IMR-90 (cell line): ENCODE data around the gene PLAAT3. TPM values are rescaled to one million over a fixed set of nuclear protein-coding genes. Genes with fewer than 3 reads are reported as not detected.

Experiments used
- ATAC-seq: fragments of 200-7000 bp; cut with Tn5 transposase; 2 replicates; pipeline ENCODE4 v1.9.1; 2020; ENCODE audit warnings: low read depth, mild to moderate bottlenecking, moderate library complexity
- BruUV-seq: library from RNA; stranded (reverse); fragments of 400-500 nt; replicated peaks from 2 replicates; lab custom pipeline; 2021; lab: Mats Ljungman, UMichigan
- CTCF ChIA-PET: fragments of 300-600 bp; formaldehyde crosslinking; extraction: SDS; loops from one replicate; lab custom pipeline; 2021; ENCODE audit warnings: antibody characterized with exemption; lab: Yijun Ruan, JAX
- POLR2A ChIA-PET: fragments of 300-600 bp; sonication (Branson Sonifier 250); formaldehyde crosslinking; loops from one replicate; lab custom pipeline; 2022; ENCODE audit warnings: antibody characterized with exemption; ENCODE audit not compliant: unreplicated experiment; lab: Charles Lee
- DNase-seq: peaks from one replicate; pipeline ENCODE4 v3.0.0; 2013
- H2AFZ ChIP-seq: replicated peaks from 2 replicates; pipeline ENCODE3; 2013; ENCODE audit warnings: low read length, mild to moderate bottlenecking; ENCODE audit not compliant: poor library complexity
- H2AK5ac ChIP-seq: 2 replicates; pipeline ENCODE4 v1.6.1; 2013; ENCODE audit warnings: low read depth, low read length, inconsistent platforms
- H2AK9ac ChIP-seq: replicated peaks from 2 replicates; pipeline ENCODE3; 2013; ENCODE audit warnings: mild to moderate bottlenecking, low read depth, low read length, moderate library complexity; ENCODE audit not compliant: poor library complexity
- H2BK120ac ChIP-seq: 2 replicates; pipeline ENCODE4 v1.6.1; 2013; ENCODE audit warnings: low read depth, low read length, inconsistent platforms
- H2BK15ac ChIP-seq: 3 replicates; pipeline ENCODE4 v1.6.1; 2013; ENCODE audit warnings: low read depth, low read length, inconsistent platforms
- H2BK20ac ChIP-seq: 2 replicates; pipeline ENCODE4 v1.6.1; 2013; ENCODE audit warnings: low read depth, mild to moderate bottlenecking, inconsistent platforms, low read length, moderate library complexity
- H2BK5ac ChIP-seq: 2 replicates; pipeline ENCODE4 v1.6.1; 2013; ENCODE audit warnings: mild to moderate bottlenecking, low read depth, low read length, inconsistent platforms; ENCODE audit not compliant: poor library complexity, severe bottlenecking
- H3K14ac ChIP-seq: replicated peaks from 2 replicates; pipeline ENCODE4 v1.6.1; 2013; ENCODE audit warnings: low read depth, low read length, inconsistent platforms
- H3K18ac ChIP-seq: 2 replicates; pipeline ENCODE4 v1.6.1; 2013; ENCODE audit warnings: low read depth, low read length, control low read depth
- H3K23ac ChIP-seq: 2 replicates; pipeline ENCODE4 v1.6.1; 2013; ENCODE audit warnings: low read depth, low read length, inconsistent platforms
- H3K27ac ChIP-seq: 2 replicates; pipeline ENCODE4 v1.5.1; 2013; ENCODE audit warnings: mild to moderate bottlenecking, control low read depth, low read length; ENCODE audit not compliant: insufficient read depth
- H3K27me3 ChIP-seq: 2 replicates; pipeline ENCODE4 v1.6.1; 2013; ENCODE audit warnings: low read length; ENCODE audit not compliant: control insufficient read depth, insufficient read depth
- H3K36me3 ChIP-seq: 2 replicates; pipeline ENCODE4 v1.6.1; 2013; ENCODE audit warnings: low read length, mixed read lengths; ENCODE audit not compliant: control insufficient read depth, insufficient read depth
- H3K4ac ChIP-seq: 2 replicates; pipeline ENCODE4 v1.6.1; 2013; ENCODE audit warnings: low read depth, low read length, inconsistent platforms
- H3K4me1 ChIP-seq: 2 replicates; pipeline ENCODE4 v1.6.1; 2013; ENCODE audit warnings: low read length, mixed read lengths; ENCODE audit not compliant: control insufficient read depth, insufficient read depth
- H3K4me2 ChIP-seq: 2 replicates; pipeline ENCODE4 v1.6.1; 2013; ENCODE audit warnings: low read depth, mild to moderate bottlenecking, control low read depth, low read length, moderate library complexity
- H3K4me3 ChIP-seq: 2 replicates; pipeline ENCODE4 v1.5.1; 2013; ENCODE audit warnings: low read depth, mild to moderate bottlenecking, control low read depth, low read length, moderate library complexity; ENCODE audit not compliant: insufficient read depth
- H3K56ac ChIP-seq: 2 replicates; pipeline ENCODE4 v1.6.1; 2013; ENCODE audit warnings: low read length, inconsistent platforms; ENCODE audit not compliant: insufficient read depth; ENCODE audit errors: extremely low read depth
- H3K79me1 ChIP-seq, 2 experiments: 2 replicates each; pipeline ENCODE4 v1.6.1; 2013; ENCODE audit warnings: low read length in 2 of 2, inconsistent platforms in 1 of 2, low read depth in 1 of 2
- H3K9ac ChIP-seq: 2 replicates; pipeline ENCODE4 v1.6.1; 2013; ENCODE audit warnings: low read depth, low read length, control low read depth
- H3K9me1 ChIP-seq: 2 replicates; pipeline ENCODE4 v1.6.1; 2013; ENCODE audit warnings: low read length, inconsistent platforms; ENCODE audit not compliant: insufficient read depth
- H3K9me3 ChIP-seq: 2 replicates; pipeline ENCODE4 v1.6.1; 2013; ENCODE audit warnings: low read length; ENCODE audit not compliant: control insufficient read depth, insufficient read depth
- H4K20me1 ChIP-seq: 2 replicates; pipeline ENCODE4 v1.6.1; 2013; ENCODE audit warnings: low read length, inconsistent platforms; ENCODE audit not compliant: insufficient read depth
- H4K5ac ChIP-seq: 2 replicates; pipeline ENCODE4 v1.6.1; 2013; ENCODE audit warnings: mild to moderate bottlenecking, low read depth, low read length, control low read depth
- H4K8ac ChIP-seq, 2 experiments: 2 replicates each; pipeline ENCODE4 v1.6.1; 2013; ENCODE audit warnings: low read depth in 2 of 2, low read length in 2 of 2, control low read depth in 1 of 2, inconsistent platforms in 1 of 2
- H4K91ac ChIP-seq: 2 replicates; pipeline ENCODE4 v1.6.1; 2013; ENCODE audit warnings: low read depth, low read length, inconsistent platforms; ENCODE audit not compliant: insufficient read depth
- BHLHE40 ChIP-seq: fragments of 150-350 bp; IDR thresholded peaks from 2 replicates; pipeline ENCODE4 v1.6.1; 2016; ENCODE audit warnings: mild to moderate bottlenecking, low read depth, low read length
- CHD1 ChIP-seq: IDR thresholded peaks from 2 replicates; pipeline ENCODE4 v1.6.1; 2012; ENCODE audit warnings: low read depth, low read length, improper control_type of control experiment
- CTCF ChIP-seq: conservative IDR thresholded peaks from 2 replicates; pipeline ENCODE4 v1.5.1; 2012; ENCODE audit warnings: mild to moderate bottlenecking, low read depth, low read length, improper control_type of control experiment
- ELK1 ChIP-seq: fragments of 150-350 bp; IDR thresholded peaks from 2 replicates; pipeline ENCODE4 v1.6.1; 2016; ENCODE audit warnings: low read depth, mild to moderate bottlenecking, low read length, moderate library complexity, borderline replicate concordance
- FOS ChIP-seq: fragments of 150-350 bp; IDR thresholded peaks from 2 replicates; pipeline ENCODE4 v1.6.1; 2016; ENCODE audit warnings: low read depth, low read length
- MAFK ChIP-seq: IDR thresholded peaks from 2 replicates; pipeline ENCODE4 v1.6.1; 2012; ENCODE audit warnings: low read depth, low read length, improper control_type of control experiment
- MXI1 ChIP-seq: IDR thresholded peaks from 2 replicates; pipeline ENCODE4 v1.6.1; 2012; ENCODE audit warnings: low read depth, mild to moderate bottlenecking, low read length, moderate library complexity, borderline replicate concordance
- NFE2L2 ChIP-seq: fragments of 150-350 bp; IDR thresholded peaks from 2 replicates; pipeline ENCODE4 v1.6.1; 2016; ENCODE audit warnings: low read depth, mild to moderate bottlenecking, low read length
- POLR2A ChIP-seq: IDR thresholded peaks from 2 replicates; pipeline ENCODE4 v1.6.1; 2012; ENCODE audit warnings: mild to moderate bottlenecking, low read depth, low read length
- RAD21 ChIP-seq: IDR thresholded peaks from 2 replicates; pipeline ENCODE4 v1.6.1; 2012; ENCODE audit warnings: low read length, improper control_type of control experiment
- RCOR1 ChIP-seq: IDR thresholded peaks from 2 replicates; pipeline ENCODE4 v1.6.1; 2012; ENCODE audit warnings: mild to moderate bottlenecking, low read length, improper control_type of control experiment; ENCODE audit not compliant: insufficient replicate concordance
- RFX5 ChIP-seq: IDR thresholded peaks from 2 replicates; pipeline ENCODE4 v1.8.0; 2012; ENCODE audit warnings: low read depth, mild to moderate bottlenecking, low read length, moderate library complexity
- WGBS, 2 experiments: methylation state at CpG; one replicate each; pipeline versions ENCODE4 v1.1.5 to v1.1.7; 2013; ENCODE audit warnings: missing lambda C conversion rate in 2 of 2; ENCODE audit not compliant: insufficient read length in 1 of 2; ENCODE audit errors: extremely low coverage in 2 of 2; 5-methylcytosine and 5-hydroxymethylcytosine counted together
- dilution Hi-C: fragments of 300-500 bp; cut with HindIII; formaldehyde crosslinking; loops from one replicate; pipeline ENCODE4 v1.14.3; 2018; ENCODE audit warnings: low sequenced_read_pairs; ENCODE audit not compliant: unreplicated experiment
- in situ Hi-C: fragments of 300-500 bp; cut with MboI; formaldehyde crosslinking; loops from 3 replicates; pipeline ENCODE4 v1.14.3; 2019; ENCODE audit warnings: low sequenced_read_pairs, inconsistent platforms, mixed read lengths
- intact Hi-C: fragments of 100-400 bp; cut with micrococcal nuclease; formaldehyde crosslinking; loops from 2 replicates; pipeline ENCODE4 v1.10.0; 2022
- polyA plus RNA-seq, 3 experiments: library from polyadenylated mRNA; depleted of rRNA; stranded (reverse); fragments of >200 nt; gene quantifications; 2 replicates each; pipeline ENCODE4 v1.2.3, GENCODE V29; 2012; ENCODE audit warnings: low replicate concordance in 1 of 3
- total RNA-seq: library from RNA; depleted of rRNA; stranded (reverse); fragments of >200 nt; gene quantifications from 2 replicates; pipeline ENCODE4 v1.2.3, GENCODE V29; 2012

PLAAT3 gene
- total and polyA plus RNA-seq, 2 of the 4 experiments (the other 2 are of a cell fraction), result 3.2 to 3.9 TPM

- H4K91ac ChIP-seq, result no peak overlapping the region
- no peak overlapping the region for H2AFZ ChIP-seq
- H3K56ac ChIP-seq, result no peak overlapping the region
- H3K14ac ChIP-seq, result no peak overlapping the region
- H3K36me3 ChIP-seq, result no peaks in the 10 kb centered on the region
- no peak overlapping the region for H4K8ac ChIP-seq
- no peak overlapping the region for H3K4ac ChIP-seq
- no peak overlapping the region for H3K27ac ChIP-seq
- no peak overlapping the region for H3K18ac ChIP-seq
- no peak overlapping the region for H2AK5ac ChIP-seq
- no peaks in the 10 kb centered on the region for H3K9me3 ChIP-seq
- no CpG with 5 or more reads among the region's 4 CpGs for WGBS, 2 experiments
- dilution Hi-C loops (no loop called here), intact Hi-C loops (no loop called here), in situ Hi-C loops (no loop called here)
- ATAC-seq (no peak), DNase-seq (no peak)
- H4K20me1 ChIP-seq, result no peaks in the 10 kb centered on the region
- no peak overlapping the region for H3K4me2 ChIP-seq
- no peaks in the 10 kb centered on the region for H3K4me1 ChIP-seq
- H2AK9ac ChIP-seq, result no peak overlapping the region
- H3K79me1 ChIP-seq, result no peaks in the 10 kb centered on the region
- ChIA-PET POLR2A (no interaction called here), CTCF (no interaction called here)
- no peak for TF ChIP-seq ELK1
- TF ChIP-seq RFX5, result no peak
- no peak for TF ChIP-seq CHD1
- no peak for TF ChIP-seq NFE2L2
- TF ChIP-seq CTCF, result no peak
- no peak for TF ChIP-seq FOS
- no peak for TF ChIP-seq MAFK
- no peak for TF ChIP-seq MXI1
- no peak for TF ChIP-seq POLR2A
- TF ChIP-seq BHLHE40, result no peak
- TF ChIP-seq RAD21, result no peak
- no peak for TF ChIP-seq RCOR1
- H4K5ac ChIP-seq, result no peak overlapping the region
- H3K9me1 ChIP-seq, result no peaks in the 10 kb centered on the region
- H2BK5ac ChIP-seq, result no peak overlapping the region
- H2BK120ac ChIP-seq, result no peak overlapping the region
- BruUV-seq, result no TSS peak
- no peak overlapping the region for H3K9ac ChIP-seq
- no peak overlapping the region for H3K4me3 ChIP-seq
- peaks cover 10% of the 10 kb centered on the region for H3K27me3 ChIP-seq
- H3K23ac ChIP-seq, result no peak overlapping the region
- no peak overlapping the region for H2BK15ac ChIP-seq
- no peak overlapping the region for H2BK20ac ChIP-seq
These were observed 64.8 kb downstream of the PLAAT3 start for GRCh38 chr11:63549411-63549810.
